Fibroblast of mammary gland (primary cell): Measurements from ENCODE around the gene MOB3B.

Experiments used
- DNase-seq: peaks from one replicate; pipeline ENCODE4 v3.0.0-alpha.2; 2010; ENCODE audit warnings: low read depth
- H3K4me3 ChIP-seq: 2 replicates; pipeline ENCODE4 v1.5.1; 2011; ENCODE audit warnings: low read depth, mild to moderate bottlenecking, low read length, moderate library complexity; ENCODE audit not compliant: control insufficient read depth
- CTCF ChIP-seq: conservative IDR thresholded peaks from 2 replicates; pipeline ENCODE4 v1.5.1; 2011; ENCODE audit warnings: low read depth, low read length, inconsistent platforms; ENCODE audit not compliant: control insufficient read depth, insufficient read depth

The MOB3B gene

DNA sequence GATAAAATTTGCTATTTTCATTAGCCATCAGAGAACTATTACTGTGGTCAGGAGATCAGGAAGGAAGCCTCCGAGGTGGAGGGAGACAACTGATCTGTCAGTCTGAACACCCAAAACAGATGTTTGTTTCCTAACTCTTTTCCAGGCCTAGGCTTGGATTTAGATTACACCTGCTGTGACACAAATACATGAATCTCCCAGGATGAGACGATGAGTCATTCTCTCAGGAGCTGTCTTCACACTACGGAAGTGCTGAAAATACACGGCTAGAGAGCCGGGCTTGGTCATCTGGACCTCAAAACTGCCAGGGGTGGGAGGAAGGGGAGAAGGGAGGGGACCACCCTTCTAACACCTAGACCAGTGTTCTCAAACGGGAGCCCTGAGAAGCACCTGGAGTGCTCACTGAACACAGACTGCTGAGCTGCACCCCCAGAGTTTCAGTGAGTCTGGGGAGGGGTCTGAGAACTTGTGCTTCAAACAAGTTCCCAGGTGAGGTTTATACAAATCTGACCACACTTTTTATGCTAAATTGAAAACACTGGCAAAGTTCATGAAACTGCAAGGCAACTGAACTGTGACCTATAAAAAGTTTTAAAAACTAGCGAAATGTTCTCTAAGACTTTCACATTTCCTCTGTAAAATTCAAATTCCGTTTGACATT is 152.3 kb downstream of the MOB3B start:
- DNase-seq: peak; percentile 20
- H3K4me3 ChIP-seq: no peak overlapping the region
- TF ChIP-seq CTCF: no peak

DNA sequence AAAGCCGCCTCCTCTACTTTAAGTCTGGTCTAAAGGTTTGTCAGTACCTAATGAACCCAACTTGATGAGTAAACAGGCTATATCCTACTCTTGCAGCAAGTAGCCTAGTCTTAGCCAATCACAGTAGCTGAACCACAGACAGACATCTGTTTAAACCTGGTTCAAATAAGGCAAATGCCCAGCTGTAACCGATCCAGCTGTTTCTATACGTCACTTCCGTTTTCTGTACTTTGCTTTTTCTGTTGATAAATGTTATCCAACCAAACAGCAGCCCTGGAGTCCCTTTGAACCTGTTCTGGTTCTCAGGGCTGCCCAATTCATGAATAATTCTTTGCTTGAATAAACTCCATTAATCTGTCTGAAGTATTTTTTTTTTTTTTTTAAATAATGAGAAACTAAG is 155.8 kb downstream of the MOB3B start:
- no peak overlapping the region for H3K4me3 ChIP-seq
- no peak for DNase-seq
- TF ChIP-seq CTCF: no peak

- DNase-seq: no peak
- no peak for TF ChIP-seq CTCF
- H3K4me3 ChIP-seq: no peak overlapping the region
These were observed 157.0 kb downstream of the MOB3B start for GRCh38 chr9:27372615-27373014.

GRCh38 chr9:27371382-27371781 is 158.2 kb downstream of the MOB3B start:
- no peak for DNase-seq
- TF ChIP-seq CTCF: no peak
- H3K4me3 ChIP-seq: no peak overlapping the region

DNA sequence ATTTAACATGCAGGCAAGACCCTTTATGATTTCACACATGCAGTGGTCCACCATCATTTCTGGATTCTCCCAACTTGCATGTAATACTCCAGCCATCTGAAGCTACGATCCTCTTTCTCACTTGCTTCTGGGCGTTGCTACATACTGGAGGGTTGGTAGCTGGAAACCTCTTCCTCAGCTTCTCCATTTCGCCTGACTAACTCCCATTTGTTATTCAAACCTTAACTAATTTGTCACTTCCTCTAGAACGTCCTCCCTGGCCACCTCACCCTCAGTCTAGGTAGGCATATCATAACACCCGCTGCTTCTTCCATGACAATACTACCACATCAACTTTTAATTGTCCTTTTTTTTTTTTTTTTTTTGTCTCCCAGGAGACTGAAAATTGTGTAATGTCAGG is 160.0 kb downstream of the MOB3B start:
- no peak for TF ChIP-seq CTCF
- no peak overlapping the region for H3K4me3 ChIP-seq
- DNase-seq: no peak

GRCh38 chr9:27368316-27368985 is 161.2 kb downstream of the MOB3B start:
- no peak for TF ChIP-seq CTCF
- peak; percentile 88 for DNase-seq
- H3K4me3 ChIP-seq: no peak overlapping the region
